PC-3 (cell line): ENCODE measurements around the gene SULT4A1.

Experiments
- CTCF ChIP-seq: fragments of 300-600 bp; sonication (generic); conservative IDR thresholded peaks from 2 replicates; pipeline ENCODE4 v1.5.1; 2017; ENCODE audit warnings: antibody characterized with exemption, low read depth, mild to moderate bottlenecking, low read length
- EZH2 ChIP-seq: fragments of 300-600 bp; sonication (generic); IDR thresholded peaks from one replicate; pipeline ENCODE4 v1.6.1; 2017; ENCODE audit warnings: antibody characterized with exemption, mild to moderate bottlenecking, low read length; ENCODE audit not compliant: unreplicated experiment
- EZH2phosphoT487 ChIP-seq: fragments of 300-600 bp; sonication (generic); IDR thresholded peaks from 2 replicates; pipeline ENCODE4 v1.6.1; 2018; ENCODE audit warnings: mild to moderate bottlenecking, antibody characterized with exemption, low read length, borderline replicate concordance

GRCh38 chr22:43867839-43868635 lies 5.7 kb upstream of the SULT4A1 start:
- no peak for TF ChIP-seq CTCF
- TF ChIP-seq EZH2, result no peak
- TF ChIP-seq EZH2phosphoT487, result no peak
